AG10803 (cell line): ENCODE data around the gene CEBPG.

Experiments
- DNase-seq: peaks from one replicate; pipeline ENCODE4 v3.0.0; 2010; ENCODE audit warnings: low read depth
- H3K4me3 ChIP-seq: 2 replicates; pipeline ENCODE4 v1.5.1; 2011; ENCODE audit warnings: mild to moderate bottlenecking, low read length, control low read depth
- TF ChIP-seq, protein P1 (sequence below): conservative IDR thresholded peaks from 2 replicates; pipeline ENCODE4 v1.5.1; 2011; ENCODE audit warnings: mild to moderate bottlenecking, low read length, control low read depth, inconsistent platforms

CEBPG gene

DNA sequence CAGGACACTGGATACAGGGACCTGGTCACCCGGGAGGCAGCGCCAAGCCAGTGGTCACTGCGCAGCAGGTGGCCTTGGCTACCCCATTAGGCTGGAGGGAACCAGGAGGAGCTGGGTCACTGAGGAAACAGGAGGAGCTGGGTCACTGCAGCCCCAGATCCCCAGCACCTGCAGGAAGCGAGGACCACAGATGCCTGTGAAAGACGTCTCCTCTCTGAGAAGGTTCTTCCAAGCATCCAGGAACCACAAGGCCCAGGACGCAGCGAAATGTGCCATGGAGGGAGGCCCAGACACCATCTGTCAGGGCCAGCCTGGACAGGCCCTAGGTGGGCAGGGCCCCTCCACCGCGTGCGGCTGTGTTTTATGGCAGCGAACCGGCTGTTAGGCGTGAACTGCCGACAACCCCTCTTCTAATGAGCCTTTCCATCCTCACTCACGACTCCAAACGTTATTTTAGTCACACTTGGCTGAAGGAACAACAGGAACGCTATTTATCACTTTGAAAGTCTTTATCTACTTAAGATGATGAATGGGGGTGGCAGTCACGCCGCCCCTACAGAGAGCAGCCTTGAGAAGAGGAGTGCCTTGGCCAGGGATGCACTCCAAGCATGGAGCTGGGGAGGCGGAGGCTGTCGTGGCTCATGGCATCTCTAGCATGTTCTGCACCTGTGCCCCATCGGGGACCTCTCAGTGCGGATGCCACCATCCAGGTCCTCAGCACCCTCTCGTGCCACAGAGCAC lies 53.3 kb downstream of the CEBPG start:
- no peak overlapping the region for H3K4me3 ChIP-seq
- TF ChIP-seq, protein P1, sequence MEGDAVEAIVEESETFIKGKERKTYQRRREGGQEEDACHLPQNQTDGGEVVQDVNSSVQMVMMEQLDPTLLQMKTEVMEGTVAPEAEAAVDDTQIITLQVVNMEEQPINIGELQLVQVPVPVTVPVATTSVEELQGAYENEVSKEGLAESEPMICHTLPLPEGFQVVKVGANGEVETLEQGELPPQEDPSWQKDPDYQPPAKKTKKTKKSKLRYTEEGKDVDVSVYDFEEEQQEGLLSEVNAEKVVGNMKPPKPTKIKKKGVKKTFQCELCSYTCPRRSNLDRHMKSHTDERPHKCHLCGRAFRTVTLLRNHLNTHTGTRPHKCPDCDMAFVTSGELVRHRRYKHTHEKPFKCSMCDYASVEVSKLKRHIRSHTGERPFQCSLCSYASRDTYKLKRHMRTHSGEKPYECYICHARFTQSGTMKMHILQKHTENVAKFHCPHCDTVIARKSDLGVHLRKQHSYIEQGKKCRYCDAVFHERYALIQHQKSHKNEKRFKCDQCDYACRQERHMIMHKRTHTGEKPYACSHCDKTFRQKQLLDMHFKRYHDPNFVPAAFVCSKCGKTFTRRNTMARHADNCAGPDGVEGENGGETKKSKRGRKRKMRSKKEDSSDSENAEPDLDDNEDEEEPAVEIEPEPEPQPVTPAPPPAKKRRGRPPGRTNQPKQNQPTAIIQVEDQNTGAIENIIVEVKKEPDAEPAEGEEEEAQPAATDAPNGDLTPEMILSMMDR = no peak
- no peak for DNase-seq

DNA sequence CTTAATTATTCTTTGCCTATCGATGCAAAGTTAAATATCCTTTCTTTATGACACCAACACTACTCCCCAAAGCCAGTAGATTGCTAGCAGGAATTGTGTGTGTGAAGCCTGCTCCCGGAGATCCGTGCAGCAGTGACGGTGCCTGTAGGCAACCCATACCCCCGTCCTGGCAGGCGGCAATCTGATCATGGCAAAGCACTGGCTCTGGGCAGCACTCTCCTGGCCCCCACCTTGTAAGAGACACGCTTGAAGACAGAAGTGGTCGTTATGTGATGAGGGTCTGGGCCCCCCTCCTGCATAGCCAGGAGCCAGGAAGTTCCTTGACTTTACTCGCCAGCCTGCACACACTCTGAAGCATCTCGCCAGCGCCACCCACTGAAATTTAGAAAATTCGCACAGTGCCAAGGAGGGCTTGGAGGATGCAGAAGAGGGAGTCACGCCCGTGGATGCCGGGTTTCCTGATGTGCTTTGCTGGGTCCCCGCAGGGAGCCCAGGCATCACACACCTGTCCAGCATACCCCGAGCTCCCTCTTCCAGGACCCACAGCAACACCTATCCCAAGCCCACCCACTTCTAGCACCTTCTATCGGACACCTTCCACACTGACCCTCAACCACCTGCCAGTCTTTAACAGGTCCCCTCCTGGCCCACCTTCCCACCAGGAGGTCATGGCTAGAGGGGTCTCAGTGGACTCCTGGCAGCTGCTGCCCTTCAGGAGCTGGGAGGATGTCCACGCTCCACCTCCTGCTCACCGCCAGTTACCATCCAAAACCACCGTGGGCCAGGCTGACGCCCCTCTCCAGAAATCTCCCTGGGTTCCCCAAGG lies 54.5 kb downstream of the CEBPG start:
- DNase-seq = no peak
- H3K4me3 ChIP-seq = no peak overlapping the region
- TF ChIP-seq, protein P1 = no peak

DNA sequence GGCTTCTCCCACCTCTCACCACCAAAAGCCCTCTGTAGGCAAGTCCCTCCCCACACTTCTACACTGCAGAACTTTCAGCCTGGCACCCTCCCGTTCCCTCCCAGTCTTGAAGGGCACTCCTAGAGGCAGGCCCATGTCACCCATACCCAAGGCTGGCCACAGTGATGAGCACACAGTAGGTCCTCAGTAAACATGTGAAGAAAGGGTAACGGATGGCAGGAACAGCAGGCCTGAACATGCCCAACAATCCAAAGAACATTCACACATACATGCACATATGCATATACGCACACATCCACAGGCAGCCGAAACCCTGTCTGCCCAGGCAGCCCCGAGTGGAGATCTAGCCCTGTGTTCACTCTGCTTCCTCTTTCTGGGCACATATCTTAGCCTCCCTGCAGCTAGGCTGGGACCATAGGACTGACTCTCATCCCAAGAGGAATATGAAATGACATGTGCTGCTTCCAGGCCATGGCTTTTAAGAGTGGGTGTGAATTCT lies 55.2 kb downstream of the CEBPG start:
- no peak for DNase-seq
- TF ChIP-seq, protein P1 = no peak
- H3K4me3 ChIP-seq = no peak overlapping the region

DNA sequence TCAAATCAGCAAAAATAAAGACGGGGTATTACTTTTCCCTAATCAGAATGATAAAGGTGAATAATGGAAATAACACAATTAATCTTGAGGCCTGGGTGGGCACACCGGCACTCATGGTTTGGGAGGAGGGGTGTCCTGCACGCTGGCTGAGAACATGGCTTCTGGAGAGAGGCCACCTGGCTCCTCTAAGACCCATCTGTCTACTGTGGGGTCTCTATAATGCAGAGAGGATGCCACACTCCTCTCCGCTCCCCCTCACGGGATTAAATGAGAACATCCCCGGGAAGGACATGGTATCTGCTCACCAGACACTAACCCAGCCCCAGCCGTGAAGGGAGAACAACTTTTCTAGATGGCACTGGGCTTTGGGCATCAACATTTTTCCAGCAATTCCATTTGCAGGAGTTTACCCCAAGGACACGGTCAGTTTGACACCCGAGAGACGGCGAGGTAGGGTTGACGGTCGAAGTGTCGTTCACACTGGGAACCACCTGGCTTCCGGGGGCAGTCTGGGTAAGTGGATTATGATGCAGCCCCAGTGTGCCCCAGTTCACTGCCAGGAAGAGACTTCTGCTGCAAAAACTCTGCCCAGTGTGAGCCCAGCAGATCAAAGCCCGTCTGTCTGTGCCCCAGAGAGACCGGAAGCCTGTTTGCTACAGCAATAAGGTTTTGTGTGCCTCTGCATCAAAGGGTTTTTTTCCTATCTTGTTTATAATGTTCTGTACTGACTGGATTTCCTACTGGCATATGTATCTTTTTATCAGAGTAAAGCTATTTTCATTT lies 56.6 kb downstream of the CEBPG start:
- DNase-seq = no peak
- H3K4me3 ChIP-seq = no peak overlapping the region
- TF ChIP-seq, protein P1 = no peak

DNA sequence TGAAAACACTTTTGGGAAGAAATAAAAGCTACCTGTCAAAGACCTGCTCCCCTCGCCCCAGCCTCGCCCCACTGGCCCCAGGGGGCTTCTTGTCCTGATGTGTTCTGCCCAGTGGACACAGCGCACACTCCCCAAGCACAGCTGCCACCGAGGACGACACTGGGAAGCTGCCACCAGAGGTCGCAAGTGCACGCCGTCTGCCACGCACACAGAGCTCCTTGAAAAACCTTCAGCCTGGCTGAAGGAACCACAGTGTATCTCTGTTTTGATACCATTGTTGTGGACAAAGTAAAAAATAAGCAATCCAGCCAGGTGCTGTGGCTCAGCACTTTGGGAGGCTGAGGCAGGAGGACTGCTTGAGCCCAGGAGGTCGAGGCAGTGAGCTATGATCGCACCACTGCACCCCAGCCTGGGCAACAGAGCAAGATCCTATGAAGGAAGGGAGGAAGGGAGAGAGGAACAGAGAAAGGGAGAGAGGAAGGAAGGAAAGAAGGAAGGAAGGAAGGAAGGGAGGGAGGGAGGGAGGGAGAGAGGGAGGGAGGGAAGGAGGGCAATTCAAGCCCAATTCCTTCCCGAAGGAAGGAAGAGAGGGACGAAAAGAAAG lies 57.3 kb downstream of the CEBPG start:
- TF ChIP-seq, protein P1 = peak; percentile 84
- DNase-seq = peak; percentile 62
- H3K4me3 ChIP-seq = no peak overlapping the region

DNA sequence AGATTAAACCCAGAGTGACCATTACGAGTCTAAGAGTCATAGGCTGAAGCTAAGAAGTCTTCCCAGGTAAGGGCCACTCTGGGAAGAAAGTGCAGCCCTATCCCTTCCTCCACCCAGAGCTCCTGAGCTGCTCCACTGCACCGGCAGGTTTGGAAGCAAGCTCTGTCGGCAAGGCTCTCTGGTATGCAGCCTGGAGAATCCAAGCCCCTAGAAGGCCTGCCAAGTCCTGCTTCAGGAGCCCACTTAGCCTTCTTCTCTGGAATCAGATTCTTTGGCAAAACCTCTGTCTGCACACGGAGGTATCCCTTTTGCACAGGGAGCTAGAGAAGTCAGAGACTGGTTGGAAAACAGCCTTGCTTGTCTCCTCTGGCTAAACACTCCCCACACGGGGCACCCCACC lies 58.5 kb downstream of the CEBPG start:
- TF ChIP-seq, protein P1 = no peak
- DNase-seq = no peak
- H3K4me3 ChIP-seq = no peak overlapping the region
